HG03066 (cell line): ENCODE data around the gene BCL3.
"Not testable (repeated sequence)": the region's sequence is repeated elsewhere in the genome, so short reads cannot be mapped to it uniquely, and the experiment has no call there.

Experiments
- ATAC-seq: cut with Tn5 transposase; IDR thresholded peaks from one replicate; pipeline ENCODE4 v1.9.1; 2021; ENCODE audit warnings: low read depth; ENCODE audit not compliant: unreplicated experiment

BCL3 gene

DNA sequence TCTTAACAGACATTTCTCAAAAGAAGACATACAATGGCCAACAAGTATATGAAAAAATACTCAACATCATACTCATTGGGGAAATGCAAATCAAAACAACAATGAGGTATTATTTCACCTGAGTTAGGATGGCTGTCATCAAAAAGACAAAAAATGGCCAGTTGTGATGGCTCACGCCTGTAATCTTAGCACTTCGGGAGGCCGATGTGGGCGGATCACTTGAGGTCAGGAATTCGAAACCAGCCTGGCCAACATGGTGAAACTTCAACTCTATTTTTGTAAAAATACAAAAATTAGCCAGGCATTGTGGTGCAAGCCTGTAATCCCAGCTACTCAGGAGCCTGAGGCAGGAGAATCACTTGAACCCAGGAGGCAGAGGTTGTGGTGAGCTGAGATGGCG, 27.6 kb upstream of the BCL3 start:
- ATAC-seq: no peak

DNA sequence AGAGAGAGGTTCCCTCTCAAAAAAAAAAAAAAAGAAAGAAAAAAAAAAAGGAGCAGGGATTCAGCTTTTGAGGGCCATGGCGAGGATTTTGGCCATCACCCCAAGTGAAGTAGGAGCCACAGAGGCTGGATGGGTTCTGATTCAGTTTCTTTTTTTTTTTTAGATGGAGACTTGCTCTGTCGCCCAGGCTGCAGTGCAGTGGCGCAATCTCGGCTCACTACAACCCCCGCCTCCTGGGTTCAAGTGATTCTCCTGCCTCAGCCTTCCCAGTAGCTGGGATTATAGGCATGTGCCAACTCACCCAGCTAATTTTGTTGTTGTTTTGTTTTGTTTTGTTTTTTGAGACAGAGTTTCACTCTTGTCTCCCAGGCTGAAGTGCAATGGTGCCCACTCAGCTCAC, 27.1 kb upstream of the BCL3 start:
- not testable (repeated sequence) for ATAC-seq

DNA sequence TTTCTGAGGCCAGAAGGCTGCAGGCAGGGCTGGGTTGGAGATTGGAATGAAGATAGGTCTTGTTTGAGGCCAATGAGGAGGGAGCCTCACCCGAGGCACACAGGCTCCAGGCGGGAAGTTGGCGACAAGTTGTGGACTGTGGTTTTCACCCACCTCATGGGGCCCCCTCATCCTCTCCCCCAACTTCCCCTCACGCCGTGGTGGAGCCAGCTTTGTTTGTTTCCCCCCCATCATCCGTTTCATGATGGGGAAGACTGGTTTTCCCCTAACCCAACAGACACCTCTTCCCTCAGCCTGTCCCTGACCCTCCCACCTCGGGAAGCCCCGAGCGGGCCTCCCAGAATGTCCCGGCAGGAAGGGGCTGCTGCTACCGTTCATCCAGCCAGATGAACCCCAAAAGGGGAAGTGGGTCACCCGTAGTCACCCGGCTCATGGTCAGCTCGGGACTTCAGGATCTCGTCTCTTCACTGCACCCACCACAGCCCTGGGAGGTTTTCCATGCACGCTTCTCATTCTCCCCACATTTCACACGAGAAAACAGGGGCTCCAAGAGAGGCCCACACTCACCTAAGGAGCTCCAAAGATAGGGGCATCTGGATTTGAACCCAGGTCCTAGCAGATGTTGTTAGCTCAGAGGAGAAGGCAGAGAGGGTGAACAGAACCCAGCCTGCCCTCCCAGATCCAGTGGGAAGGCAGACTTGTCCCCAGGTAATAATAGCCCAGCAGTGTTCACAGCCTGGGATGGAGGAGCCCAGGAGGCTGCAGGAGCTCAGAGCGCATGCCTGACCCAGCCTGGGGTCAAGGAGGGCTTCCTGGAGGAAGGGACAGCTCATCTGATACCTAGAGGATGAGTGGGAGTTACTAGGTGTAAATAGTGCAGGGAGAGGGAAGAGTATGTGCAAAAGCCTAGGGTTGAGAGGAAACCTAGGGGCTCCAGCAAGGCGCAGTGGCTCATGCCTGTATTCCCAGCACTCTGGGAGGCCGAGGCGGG, 26.1 kb upstream of the BCL3 start:
- no peak for ATAC-seq

DNA sequence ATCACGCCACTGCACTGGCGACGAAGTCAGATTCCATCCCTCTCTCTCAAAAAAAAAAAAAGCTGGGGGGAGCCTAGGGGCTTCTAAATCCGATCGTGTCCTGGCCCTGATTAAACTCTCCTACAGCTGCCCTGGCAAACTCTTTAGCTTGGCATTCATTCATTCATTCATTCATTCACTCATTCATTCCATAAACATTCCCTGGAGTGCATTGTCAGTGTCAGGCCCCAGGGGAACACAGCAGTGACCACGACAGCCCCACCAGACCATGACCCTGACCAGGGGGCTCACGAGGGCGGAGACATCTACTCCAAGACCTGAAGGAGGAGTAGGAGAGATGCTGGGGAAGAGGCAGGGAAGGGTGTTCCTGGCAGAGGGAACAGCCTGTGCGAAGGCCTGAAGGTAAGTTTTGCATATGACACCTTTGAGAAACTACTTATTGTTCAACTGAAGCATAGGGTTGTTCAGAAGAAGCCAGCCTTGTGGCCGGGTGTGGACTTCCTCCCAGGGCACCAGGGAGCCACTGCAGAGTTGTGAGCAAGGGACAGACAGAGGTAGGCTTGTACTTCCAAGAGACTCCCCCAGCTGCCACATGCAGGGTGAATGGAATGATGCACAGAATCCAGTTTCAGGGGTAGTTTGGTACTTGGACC, 25.1 kb upstream of the BCL3 start:
- no peak for ATAC-seq

DNA sequence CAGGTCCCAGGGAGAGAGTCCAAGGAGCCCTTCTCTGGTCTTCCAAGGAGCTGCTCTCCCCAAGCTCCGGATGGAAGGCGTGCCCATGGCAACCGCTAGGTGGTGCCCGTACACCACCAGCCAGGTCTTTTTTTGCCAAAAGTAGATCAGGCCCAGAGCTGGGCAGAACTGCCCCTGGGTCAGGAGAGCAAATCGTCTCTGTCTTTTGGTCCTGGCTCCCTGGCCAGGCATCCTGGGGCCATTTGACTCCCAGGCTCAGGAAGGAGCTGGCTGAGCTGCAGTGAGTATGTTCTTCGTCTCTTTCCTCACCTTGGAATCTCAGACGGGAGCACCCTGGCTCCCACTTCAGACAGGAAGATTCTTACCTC, 24.6 kb upstream of the BCL3 start:
- ATAC-seq: no peak

DNA sequence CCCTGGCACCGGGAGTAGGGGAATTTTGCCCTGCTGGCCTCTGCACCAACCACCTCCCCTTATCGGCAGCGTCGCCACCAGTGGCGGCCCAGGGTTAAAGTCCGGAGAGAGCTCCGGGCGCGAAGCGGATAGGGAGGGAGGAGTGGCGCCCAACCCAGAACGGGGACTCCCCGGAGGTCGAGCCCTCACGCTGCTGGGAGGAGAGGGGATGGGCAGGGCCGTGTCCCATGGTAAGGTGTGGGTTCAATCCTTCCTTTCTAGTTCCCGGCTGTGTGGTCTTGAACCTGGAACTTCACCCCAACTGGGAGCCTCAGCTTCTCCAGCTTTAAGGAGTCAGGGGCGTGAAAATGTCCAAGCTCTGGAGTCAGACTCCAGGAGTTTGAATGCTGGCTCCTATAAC, 23.3 kb upstream of the BCL3 start:
- no peak for ATAC-seq

DNA sequence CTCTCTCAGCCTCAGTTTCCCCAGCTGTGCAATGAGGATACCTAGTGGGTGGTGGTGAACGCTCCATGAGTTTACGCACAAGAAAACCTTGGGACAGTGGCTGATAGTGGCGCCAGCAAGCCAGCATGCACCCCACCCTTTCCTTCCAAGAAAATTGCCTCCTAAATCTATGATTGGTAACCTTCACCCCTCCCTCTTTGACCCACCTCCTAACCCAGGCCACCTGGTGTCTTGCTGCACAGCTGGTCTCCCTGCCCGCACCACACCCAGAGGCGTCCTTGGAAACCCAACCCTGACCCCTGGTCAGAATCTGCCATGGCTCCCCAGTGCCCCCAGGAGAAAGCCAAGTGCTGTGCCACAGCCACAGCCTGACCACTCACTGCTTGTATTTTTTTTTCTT, 22.8 kb upstream of the BCL3 start:
- no peak for ATAC-seq

DNA sequence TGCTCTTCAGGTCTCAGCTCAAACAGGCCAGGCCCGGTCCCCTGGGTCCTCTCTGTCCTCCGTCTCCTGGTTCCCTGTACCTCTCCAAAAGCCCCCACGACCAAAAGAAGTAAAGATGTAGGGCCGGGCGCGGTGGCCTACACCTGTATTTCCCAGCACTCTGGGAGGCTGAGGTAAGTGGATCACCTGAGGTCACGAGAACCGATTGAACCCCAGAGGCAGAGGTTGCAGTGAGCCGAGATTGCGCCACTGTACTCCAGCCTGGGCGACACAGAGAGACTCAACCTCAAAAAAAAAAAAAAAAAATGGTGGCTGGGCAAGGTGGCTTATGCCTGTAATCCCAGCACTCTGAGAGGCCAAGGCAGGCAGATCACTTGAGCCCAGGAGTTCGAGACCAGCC, 22.0 kb upstream of the BCL3 start:
- no peak for ATAC-seq

DNA sequence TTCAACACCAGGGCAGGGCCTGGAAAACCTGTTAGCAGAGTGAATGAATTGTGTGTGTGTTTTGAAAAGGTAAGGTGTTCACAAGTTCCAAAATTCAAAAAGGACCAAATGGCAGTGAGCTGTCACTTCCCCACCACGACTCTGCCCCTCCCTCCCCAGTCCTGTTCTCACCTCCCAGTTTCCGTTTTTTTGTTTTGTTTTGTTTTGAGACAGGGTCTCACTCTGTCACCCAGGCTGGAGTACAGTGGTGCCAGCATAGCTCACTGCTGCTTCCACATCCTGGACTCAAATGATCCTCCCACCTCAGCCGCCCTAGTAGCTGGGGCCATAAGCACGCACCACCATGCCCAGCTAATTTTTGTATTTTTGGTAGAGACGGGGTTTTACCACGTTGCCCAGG, 20.3 kb upstream of the BCL3 start:
- ATAC-seq: no peak

DNA sequence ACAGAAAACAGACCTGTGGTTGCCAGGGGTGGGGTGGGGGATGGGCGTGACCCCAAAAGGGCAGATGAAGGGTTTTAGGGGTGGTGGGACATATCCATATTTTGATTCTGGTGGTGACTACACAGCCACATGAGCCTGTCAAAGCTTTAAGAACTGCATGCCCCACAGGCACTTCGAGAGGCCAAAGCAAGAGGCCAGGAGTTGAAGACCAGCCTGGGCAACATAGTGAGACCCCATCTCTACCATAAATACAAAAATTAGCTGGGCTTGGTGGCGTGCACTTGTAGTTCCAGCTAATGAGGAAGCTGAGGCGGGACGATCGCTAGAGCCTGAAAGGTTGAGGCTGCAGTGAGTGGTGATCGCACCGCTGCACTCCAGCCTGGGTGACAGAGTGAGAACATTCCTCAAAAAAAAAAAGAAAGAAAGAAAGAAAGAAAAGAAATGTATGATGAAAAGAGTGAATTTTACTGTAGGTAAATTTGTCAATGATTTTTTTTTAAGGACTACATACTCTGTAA, 18.9 kb upstream of the BCL3 start:
- no peak for ATAC-seq

DNA sequence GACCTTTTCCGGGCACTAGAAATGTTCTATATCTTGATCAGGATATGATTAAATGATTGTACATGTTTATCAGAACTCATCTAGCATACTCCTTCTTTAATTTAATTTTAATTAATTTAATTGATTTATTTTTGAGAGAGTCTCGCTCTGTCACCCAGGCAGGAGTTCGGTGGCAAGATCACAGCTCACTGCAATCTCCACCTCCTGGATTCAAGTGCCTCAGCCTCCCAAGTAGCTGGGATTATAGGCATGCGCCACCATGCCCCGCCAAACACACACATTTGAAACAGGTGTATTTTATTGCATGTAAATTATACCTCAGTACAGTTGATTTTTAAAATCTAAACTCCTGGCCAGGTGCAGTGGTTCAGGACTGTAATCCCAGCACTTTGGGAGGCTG, 17.4 kb upstream of the BCL3 start:
- ATAC-seq: no peak

DNA sequence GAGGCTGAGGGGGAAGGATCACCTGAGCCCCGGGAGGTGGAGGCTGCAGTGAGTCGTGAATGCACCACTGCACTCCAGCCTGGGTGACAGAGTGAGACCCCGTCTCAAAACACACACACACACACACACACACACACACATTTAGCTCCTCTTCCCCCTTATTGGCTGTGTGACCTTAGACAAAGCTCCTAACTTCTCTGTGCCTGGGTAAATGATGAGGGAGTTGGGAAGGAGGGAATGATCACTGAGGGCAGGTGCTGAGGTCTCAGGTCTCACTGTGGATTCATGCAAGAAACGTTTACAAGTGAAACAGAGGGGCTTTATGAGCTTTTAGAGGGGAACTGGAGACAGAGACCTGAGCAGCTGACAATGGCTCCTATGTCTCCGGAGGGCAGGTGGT, 16.9 kb upstream of the BCL3 start:
- no peak for ATAC-seq

DNA sequence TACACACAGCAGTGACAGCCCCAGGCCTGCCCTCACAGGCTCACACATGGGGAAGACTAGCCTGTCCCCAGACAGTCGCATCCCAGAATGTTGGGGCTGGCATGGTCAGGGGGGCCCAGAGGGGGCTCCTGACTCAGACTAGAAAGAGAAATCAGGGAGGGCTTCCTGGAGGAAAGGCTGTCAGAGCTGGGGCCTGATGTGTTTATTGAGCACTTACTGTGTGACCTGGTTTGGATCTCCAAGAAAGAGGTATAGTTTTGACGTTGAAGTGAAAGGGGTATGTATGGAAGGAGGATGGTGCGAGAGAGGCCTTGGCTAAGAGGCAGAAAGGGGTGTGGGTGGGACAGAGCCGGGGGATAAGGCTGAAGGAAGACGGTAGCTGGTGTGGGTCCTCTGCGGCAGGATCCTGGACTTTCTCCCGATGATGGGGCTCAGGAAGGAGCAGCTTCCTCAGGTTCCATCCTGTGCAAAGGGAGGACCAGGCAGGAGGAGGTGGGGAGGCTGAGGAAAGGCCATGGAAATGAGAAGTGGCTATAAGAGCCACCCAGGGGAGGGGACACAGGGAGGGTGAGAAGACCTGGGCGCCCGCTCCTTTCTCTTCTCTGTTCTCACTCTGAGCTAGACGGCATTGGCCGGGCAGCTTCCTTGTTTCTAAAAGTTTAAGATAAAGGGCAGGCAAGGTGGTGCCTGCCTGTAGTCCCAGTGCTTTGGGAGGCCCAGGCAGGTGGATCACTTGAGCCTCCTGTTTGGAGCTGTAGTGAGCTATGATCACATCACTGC, 16.1 kb upstream of the BCL3 start:
- ATAC-seq: no peak

DNA sequence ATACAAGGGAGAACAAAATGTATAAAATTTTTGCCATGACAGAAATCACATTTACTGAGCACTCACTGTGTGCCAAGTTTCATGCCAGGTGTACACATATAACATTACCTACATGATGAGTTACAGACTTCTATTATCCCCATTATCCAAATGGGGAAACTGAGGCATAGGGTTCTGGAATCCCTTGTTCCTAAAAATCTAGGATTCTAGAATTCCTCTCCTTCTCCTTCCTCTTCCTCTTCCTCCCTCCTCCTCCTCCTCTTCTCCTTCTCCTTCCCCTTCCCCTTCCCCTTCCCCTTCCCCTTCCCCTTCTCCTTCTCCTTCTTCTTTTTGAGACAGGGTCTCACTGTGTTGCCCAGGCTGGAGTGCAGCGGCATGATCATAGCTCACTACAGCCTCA, 14.2 kb upstream of the BCL3 start:
- no peak for ATAC-seq

DNA sequence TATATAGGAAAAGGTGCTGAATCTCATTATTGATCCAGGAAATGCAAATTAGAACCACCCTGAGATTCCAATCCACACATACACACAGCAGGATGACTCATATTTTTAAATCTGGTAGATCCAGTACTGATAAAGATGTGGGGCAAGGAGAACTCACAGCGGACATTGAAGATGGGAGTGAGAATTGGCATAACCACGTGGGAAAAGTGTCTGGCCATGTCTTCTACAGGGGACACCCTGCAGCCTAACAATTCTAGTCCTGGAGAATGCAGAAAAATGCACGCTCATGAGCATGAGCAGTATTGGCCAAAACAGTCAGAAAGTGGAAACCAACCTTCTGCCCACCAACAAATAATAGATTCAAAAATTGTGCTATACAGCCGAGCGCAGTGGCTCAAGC, 13.5 kb upstream of the BCL3 start:
- no peak for ATAC-seq

DNA sequence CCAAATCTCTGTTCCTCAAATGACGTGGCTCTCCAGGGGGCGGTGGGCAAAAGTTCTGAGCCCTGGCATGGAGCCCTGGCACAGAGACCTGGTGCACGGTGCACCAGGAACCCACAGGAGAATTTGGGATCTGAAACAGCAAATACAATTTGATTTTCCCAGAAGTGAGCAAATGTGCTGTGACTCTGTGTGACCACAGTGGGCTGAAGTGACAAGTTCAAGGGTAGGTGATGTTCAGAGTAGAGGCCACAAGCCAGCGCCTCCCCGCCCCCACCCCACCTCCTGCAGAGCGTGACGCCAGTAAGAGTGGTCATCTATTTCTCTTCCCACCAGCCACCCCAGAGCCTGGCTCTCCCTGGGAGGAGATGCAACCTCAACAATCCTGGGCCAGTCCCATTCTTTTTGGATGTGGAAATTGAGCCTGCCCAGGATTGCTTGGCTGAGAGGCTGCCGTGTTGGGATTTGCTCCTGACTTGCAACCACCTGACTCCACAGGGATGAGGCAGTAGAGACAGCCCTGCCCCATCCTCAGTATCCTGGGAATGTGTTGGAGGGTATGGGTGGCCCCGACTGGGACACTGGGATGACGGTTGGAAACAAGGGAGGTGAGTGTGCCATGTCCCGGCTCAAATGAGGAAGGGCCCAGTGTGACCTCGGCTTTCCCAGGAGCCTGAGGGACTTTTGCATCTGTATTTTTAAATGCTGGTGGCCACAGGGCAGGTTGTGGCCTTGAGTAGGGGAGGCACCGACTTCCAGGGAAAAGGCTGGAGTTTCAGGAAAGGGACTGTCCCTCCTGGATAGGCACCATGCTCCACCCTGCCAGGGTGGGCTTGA, 11.1 kb upstream of the BCL3 start:
- no peak for ATAC-seq

DNA sequence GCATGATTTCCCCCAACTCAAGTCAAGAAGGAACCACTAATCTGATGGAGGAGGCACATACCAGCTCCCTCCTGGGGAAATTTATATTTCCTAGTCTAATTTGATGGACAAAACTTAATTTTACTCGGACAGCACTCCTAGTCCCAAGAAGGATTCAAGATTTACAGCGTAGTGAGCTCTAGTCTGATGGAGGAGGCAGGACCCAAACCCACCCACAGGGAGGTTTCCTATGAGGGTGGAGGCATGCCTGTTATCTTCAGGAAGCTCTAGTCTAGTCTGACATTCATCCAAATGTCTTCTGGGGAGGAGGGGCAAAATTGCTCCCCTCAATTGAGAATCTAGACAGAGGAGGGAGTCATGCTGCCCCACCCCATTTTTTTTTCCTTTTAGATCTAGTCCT, 10.4 kb upstream of the BCL3 start:
- no peak for ATAC-seq

DNA sequence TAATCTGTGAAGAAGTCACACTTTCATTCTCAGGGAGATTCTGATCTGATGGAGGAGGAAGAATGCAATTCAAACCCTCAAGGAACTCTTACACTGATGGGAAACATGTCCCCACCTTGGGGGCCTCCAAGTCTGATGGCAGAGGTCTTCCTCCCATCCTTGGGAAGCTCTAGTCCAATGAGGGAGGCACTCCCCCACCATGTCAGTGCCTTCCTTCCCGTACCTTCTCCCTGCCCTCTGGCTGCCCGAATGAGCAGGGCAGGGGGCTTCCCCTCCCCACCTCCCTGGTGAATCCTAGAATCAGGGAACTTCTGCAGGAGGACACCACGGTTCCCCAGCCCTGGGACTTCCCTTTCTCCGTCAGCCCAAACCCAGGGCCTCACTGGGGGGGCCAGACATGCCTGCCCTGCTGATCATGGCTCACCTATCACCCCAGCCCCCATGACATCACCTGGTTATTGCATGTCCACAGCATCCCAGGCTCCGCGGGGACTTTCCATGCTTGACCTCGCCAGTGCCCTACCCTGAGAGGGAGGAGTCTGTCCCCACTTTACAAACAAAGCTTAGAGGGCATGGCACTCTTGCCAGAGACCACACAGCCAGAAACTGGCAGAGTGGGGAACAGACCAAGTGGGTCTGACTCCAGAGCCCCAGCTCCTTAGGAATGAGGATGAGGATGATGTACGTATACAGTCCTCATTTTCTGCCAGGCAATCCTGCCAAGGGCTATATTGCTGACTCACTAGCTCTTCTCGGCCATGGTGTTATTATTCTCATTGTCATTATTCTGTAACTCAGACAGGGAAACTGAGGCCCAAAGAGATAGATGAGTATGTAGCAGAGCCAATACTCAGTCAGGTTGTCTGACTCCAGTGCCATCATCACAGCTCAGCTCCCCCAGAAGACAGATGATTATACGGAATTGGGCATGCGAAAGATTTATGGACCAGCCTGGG, 9.6 kb upstream of the BCL3 start:
- ATAC-seq: no peak

DNA sequence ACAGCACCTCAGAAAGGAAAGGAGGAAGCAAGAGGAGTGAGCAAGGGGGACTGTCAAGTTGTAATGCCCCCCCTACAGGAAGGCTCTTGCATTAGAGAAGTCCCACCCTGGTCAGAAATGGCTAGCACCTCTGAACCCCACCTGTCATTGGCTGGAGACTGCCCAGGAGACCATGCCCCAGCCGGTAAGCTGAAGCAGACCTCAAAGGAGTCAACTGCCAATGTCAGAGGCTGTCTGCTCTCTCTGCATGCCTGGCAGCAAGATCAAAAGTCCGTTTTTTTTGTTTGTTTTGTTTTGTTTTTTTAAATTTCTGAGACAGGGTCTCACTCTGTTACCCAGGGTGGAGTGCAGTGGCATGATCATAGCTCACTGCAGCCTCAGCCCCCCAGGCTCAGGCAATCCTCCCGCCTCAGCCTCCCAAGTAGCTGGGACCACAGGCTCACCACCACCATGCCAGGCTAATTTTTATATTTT, 8.1 kb upstream of the BCL3 start:
- ATAC-seq: no peak
